Measurements from ENCODE around the gene ROR2.

ROR2 gene

GRCh38 chr9:91515074-91515687 lies 434.8 kb downstream of the ROR2 start:
- FAIRE-seq = peak; percentile 16
- DNase-seq (ENCODE audit: insufficient read length, low spot score) = no peak
- TF ChIP-seq POU2F2 (IDR thresholded peaks at IDR 0.05; ENCODE audit: low read depth, low read length) = no peak
- no peak for TF ChIP-seq TAF1 (IDR thresholded peaks at IDR 0.05; ENCODE audit: low read depth, low read length)
- no peak for TF ChIP-seq PAX5 (IDR thresholded peaks at IDR 0.05; ENCODE audit: insufficient read depth, low read length, severe bottlenecking)
- no peak for TF ChIP-seq POLR2A (IDR thresholded peaks at IDR 0.05; ENCODE audit: low read depth, low read length)
- TF ChIP-seq POLR2AphosphoS5 (IDR thresholded peaks at IDR 0.05; ENCODE audit: low read depth, low read length) = no peak
- TF ChIP-seq SPI1 (IDR thresholded peaks at IDR 0.05; ENCODE audit: low read depth, low read length) = no peak
